Esophagus squamous epithelium (tissue), 5 donors: Measurements from ENCODE around the gene FAM131B. TPM values are rescaled to one million over a fixed set of nuclear protein-coding genes. Genes with fewer than 3 reads are reported as not detected.

ENCODE experiments used
- DNase-seq: peaks from one replicate; lab custom pipeline; 2025; lab: John Stamatoyannopoulos, UW
- H3K27ac ChIP-seq, 4 donors: fragments of 200-600 bp; sonication (generic); one replicate each; pipeline ENCODE4 v1.5.1; 2016 to 2019; ENCODE audit warnings: mild to moderate bottlenecking in 1 of 4
- H3K27me3 ChIP-seq, 4 donors: fragments of 200-600 bp; sonication (generic); 1 replicate in 3 of 4; 2 replicates in 1 of 4; pipeline versions ENCODE4 v1.5.1 to v1.6.0; 2017 to 2021; ENCODE audit warnings: antibody characterized with exemption in 1 of 4
- H3K36me3 ChIP-seq, 3 donors: fragments of 200-600 bp; sonication (generic); one replicate each; pipeline ENCODE4 v1.5.1; 2016 to 2019
- H3K4me1 ChIP-seq, 3 donors: fragments of 200-600 bp; sonication (generic); one replicate each; pipeline ENCODE4 v1.5.1; 2017 to 2019
- H3K4me3 ChIP-seq, 4 donors: fragments of 200-600 bp; sonication (generic); 1 replicate in 3 of 4; 2 replicates in 1 of 4; pipeline ENCODE4 v1.5.1; 2016 to 2019; ENCODE audit warnings: mild to moderate bottlenecking in 2 of 4, moderate library complexity in 1 of 4
- H3K9me3 ChIP-seq, 3 donors: fragments of 200-600 bp; sonication (generic); one replicate each; pipeline ENCODE4 v1.5.1; 2016 to 2019
- CTCF ChIP-seq, 6 experiments: fragments of 450-650 bp in 4 of 6; fragments of 200-600 bp in 2 of 6; sonication (generic) in 2 of 6; IDR thresholded peaks; one replicate each; pipeline ENCODE4 v1.5.1; 2016 to 2019; ENCODE audit warnings: antibody characterized with exemption in 6 of 6, mild to moderate bottlenecking in 4 of 6, moderate library complexity in 4 of 6
- POLR2A ChIP-seq, 4 donors: fragments of 450-650 bp; IDR thresholded peaks; one replicate each; pipeline ENCODE4 v1.6.1; 2017; ENCODE audit warnings: antibody characterized with exemption in 4 of 4, mild to moderate bottlenecking in 4 of 4, moderate library complexity in 3 of 4
- WGBS, 2 donors: methylation state at CpG; one replicate each; pipeline ENCODE4 v1.1.5; 2018; 5-methylcytosine and 5-hydroxymethylcytosine counted together
- intact Hi-C: fragments of 100-400 bp; cut with DNase I; formaldehyde crosslinking; loops from one replicate; pipeline ENCODE4 v1.15.0; 2022
- total RNA-seq, 4 donors: library from RNA; depleted of rRNA; stranded (reverse); fragments of >200 nt; gene quantifications; one replicate each; pipeline ENCODE4 v1.1.0, GENCODE V29; 2016
- donor health status: DM: yes; HTN: yes; CAD: no.

Gene FAM131B
- total RNA-seq, 4 donors from 2014 or later, result 0.09 to 0.76 (median 0.46) TPM

- DNase-seq, result no peak
- TF ChIP-seq CTCF (IDR thresholded peaks at IDR 0.05) (no peak), POLR2A (IDR thresholded peaks at IDR 0.05) (no peak)
- H3K27ac ChIP-seq, result peak overlapping the region in 1 of 4 donors; percentile 34
Measured at GRCh38 chr7:143361552-143362130, 872 bp downstream of the FAM131B start.

DNA sequence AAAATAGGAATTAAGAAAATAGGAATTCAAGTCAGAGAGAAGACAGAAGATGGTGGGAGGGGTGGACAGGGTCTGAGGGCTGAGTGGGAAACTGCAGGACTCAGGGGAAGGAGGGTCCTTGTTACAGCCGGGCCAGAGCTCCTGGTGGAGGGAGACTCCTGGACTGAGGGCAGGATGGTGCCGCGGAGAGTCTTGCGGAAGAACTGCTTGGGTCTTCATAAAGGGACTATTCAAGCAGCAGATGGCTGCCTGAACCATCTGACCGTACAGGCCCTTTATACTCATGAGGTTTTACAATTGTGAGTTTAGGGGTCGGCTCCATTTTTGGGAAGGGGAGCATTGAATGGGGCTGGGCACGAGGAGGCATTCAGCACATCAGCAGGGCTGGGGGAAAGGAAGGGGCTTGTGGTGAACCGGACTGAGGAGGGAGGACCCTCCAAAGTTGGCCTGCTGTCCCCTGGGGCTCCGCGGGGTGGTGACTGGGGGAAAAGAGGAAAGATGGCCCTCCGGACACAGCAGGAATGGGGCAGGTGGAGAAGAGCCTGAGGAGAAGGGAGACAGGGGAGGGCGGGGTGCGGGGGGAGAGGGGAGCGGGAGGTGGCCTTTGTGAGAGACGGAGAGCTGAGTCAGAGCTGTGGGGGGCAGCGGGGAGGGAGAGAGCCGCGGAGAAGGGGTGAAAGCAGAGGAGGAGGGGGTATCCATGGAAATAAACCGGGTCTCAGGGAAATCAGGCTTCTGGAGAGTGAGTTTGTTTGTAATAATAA lies 1.5 kb downstream of the FAM131B start:
- H3K4me3 ChIP-seq, result peak overlapping the region in 2 of 4 donors; percentile 68 to 69
- H3K9me3 ChIP-seq, result no peaks in the 10 kb centered on the region
- TF ChIP-seq POLR2A (IDR thresholded peaks at IDR 0.05), result no peak
- H3K27me3 ChIP-seq, result peaks cover 3 to 71% (median 12%) of the 10 kb centered on the region in 4 donors
- WGBS, 2 donors, result 38 to 43% methylated on average over 17 to 19 of the region's 19 CpGs
- peaks cover 8 to 22% (median 15%) of the 10 kb centered on the region in 3 donors for H3K4me1 ChIP-seq
- intact Hi-C loops, result no loop called here
- H3K36me3 ChIP-seq, result no peaks in the 10 kb centered on the region
- DNase-seq, result no peak
- H3K27ac ChIP-seq, result no peak overlapping the region

More at GRCh38 chr7:143361552-143362130, 872 bp downstream of the FAM131B start:
- Histone ChIP-seq H3K4me3 (peak overlapping the region; percentile 42 to 69 (median 60)), H3K27me3 (peaks cover 3 to 71% (median 12%) of the 10 kb centered on the region in 4 donors), H3K4me1 (peaks cover 8 to 22% (median 15%) of the 10 kb centered on the region in 3 donors), H3K36me3 (no peaks in the 10 kb centered on the region), H3K9me3 (no peaks in the 10 kb centered on the region)
- intact Hi-C loops, result no loop called here
- 3 to 7% methylated on average over 9 to 20 of the region's 46 CpGs for WGBS, 2 donors

GRCh38 chr7:143359771-143360353 lies 2.7 kb downstream of the FAM131B start:
- peaks cover 3 to 64% (median 12%) of the 10 kb centered on the region in 4 donors for H3K27me3 ChIP-seq

DNA sequence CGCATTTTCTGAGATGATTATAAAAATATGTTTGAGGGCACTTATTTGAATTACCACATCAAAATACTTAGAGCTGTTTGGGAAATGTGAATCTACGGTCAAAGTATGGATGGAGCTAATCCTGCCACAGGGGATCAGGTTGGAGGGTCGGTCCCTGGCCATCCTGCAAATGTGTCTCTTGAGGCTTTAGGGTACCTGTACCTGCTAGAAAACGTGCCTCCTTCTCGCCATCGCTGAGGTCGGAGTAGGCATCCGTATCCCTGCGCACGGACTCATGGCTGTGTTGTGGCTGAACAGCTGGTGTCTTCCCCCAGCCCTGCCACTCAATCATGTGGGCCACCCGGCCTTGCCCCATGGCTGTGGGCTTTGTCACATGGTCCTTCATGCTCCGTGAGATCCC lies 3.9 kb downstream of the FAM131B start:
- Histone ChIP-seq H3K27me3 (peaks cover 3 to 52% (median 11%) of the 10 kb centered on the region in 4 donors), H3K4me3 (no peak overlapping the region), H3K9me3 (no peaks in the 10 kb centered on the region), H3K27ac (no peak overlapping the region), H3K4me1 (peaks cover 8 to 22% (median 15%) of the 10 kb centered on the region in 3 donors), H3K36me3 (no peaks in the 10 kb centered on the region)
- no peak for DNase-seq
- no peak for TF ChIP-seq POLR2A (IDR thresholded peaks at IDR 0.05)
- no peak for TF ChIP-seq CTCF (IDR thresholded peaks at IDR 0.05)
- intact Hi-C loops, result no loop called here
- WGBS, 2 donors, result 80 to 87% methylated on average over 6 to 12 of the region's 12 CpGs

More at GRCh38 chr7:143359771-143360353, 2.7 kb downstream of the FAM131B start:
- intact Hi-C loops, result no loop called here
- Histone ChIP-seq H3K4me3 (no peak overlapping the region), H3K27ac (no peak overlapping the region), H3K9me3 (no peaks in the 10 kb centered on the region), H3K36me3 (no peaks in the 10 kb centered on the region), H3K4me1 (peaks cover 8 to 22% (median 15%) of the 10 kb centered on the region in 3 donors)
- 77 to 83% methylated on average over 11 of the region's 11 CpGs for WGBS, 2 donors
- no peak for TF ChIP-seq CTCF (IDR thresholded peaks at IDR 0.05)
- DNase-seq, result no peak

- 92% methylated on average over 10 to 13 of the region's 13 CpGs for WGBS, 2 donors
- Histone ChIP-seq H3K36me3 (no peaks in the 10 kb centered on the region), H3K27ac (no peak overlapping the region), H3K27me3 (peaks cover 0 to 31% (median 0%) of the 10 kb centered on the region in 4 donors), H3K4me1 (peaks cover 1 to 5% (median 2%) of the 10 kb centered on the region in 3 donors), H3K9me3 (no peaks in the 10 kb centered on the region), H3K4me3 (no peak overlapping the region)
- no peak for DNase-seq
- intact Hi-C loops, result no loop called here
- TF ChIP-seq CTCF (IDR thresholded peaks at IDR 0.05) (no peak), POLR2A (IDR thresholded peaks at IDR 0.05) (no peak)
Measured at GRCh38 chr7:143356414-143357050, 6.0 kb downstream of the FAM131B start.
